ENCODE measurements around the gene SPEF1. TPM values are rescaled to one million over a fixed set of nuclear protein-coding genes. Genes with fewer than 3 reads are reported as not detected.
A peak's percentile ranks its signal among the peaks of the same experiment; 100 is the strongest.

Gene SPEF1
- total RNA-seq, 1 donor from 2014 or later = under 0.01 TPM

DNA sequence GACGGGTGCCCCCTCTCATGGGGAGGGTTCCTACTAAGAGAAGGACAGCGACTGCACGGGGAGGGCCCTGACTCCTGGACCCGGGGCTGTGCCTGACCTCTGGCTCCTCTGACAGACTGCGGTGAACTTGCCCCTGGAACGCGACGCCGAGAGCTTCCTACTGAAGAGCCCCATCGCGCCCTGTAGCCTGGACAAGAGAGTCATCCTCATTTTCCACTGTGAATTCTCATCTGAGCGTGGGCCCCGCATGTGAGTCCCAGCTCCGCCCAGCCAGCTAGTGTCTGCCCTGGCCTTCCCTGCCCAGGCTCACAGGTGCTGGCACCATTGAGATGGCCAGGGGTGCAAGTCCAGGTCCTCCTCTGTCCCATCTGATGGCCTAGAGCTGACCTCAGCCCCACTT, 22.0 kb upstream of the SPEF1 start:
- TF ChIP-seq, protein P1, sequence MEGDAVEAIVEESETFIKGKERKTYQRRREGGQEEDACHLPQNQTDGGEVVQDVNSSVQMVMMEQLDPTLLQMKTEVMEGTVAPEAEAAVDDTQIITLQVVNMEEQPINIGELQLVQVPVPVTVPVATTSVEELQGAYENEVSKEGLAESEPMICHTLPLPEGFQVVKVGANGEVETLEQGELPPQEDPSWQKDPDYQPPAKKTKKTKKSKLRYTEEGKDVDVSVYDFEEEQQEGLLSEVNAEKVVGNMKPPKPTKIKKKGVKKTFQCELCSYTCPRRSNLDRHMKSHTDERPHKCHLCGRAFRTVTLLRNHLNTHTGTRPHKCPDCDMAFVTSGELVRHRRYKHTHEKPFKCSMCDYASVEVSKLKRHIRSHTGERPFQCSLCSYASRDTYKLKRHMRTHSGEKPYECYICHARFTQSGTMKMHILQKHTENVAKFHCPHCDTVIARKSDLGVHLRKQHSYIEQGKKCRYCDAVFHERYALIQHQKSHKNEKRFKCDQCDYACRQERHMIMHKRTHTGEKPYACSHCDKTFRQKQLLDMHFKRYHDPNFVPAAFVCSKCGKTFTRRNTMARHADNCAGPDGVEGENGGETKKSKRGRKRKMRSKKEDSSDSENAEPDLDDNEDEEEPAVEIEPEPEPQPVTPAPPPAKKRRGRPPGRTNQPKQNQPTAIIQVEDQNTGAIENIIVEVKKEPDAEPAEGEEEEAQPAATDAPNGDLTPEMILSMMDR (IDR thresholded peaks at IDR 0.05; ENCODE audit: insufficient read depth, low read length, severe bottlenecking) = no peak
- no peak for FAIRE-seq
- no peak for DNase-seq (ENCODE audit: low read depth)
- Histone ChIP-seq H3K36me3 (ENCODE audit: control insufficient read depth, insufficient read depth, low read length) (peaks cover 21% of the 10 kb centered on the region), H3K4me3 (ENCODE audit: low read depth, low read length) (no peak overlapping the region), H3K27me3 (ENCODE audit: control insufficient read depth, insufficient read depth, low read length) (no peaks in the 10 kb centered on the region)

DNA sequence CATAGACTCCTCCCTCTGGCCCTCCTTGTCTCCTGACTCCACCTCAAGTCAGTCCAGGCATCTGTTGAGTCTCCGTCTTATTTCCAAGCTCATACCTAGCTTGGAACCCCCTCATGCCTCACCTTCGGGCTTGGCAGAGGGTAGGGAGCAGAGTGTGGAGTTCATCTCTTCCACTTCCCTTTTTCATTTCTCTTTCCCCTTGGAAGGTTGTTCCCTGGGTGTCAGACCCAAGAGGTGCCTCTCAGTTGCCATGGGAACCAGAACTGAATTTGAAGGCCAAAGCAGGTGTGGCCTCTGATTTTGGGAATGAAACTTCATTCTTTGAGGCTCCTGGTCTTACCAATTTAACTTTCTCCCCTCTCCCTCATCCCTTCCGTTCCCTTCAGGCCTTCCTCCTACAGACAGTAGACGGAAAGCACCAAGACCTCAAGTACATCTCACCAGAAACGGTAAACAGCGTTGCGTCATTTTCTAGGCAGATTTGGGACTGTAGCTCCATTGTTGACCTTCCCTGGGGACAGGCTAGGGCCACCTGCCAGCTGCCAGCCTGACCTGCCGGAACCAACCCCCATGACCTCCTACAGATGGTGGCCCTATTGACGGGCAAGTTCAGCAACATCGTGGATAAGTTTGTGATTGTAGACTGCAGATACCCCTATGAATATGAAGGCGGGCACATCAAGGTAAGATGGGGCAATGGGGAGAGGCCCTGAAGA, 21.4 kb upstream of the SPEF1 start:
- peaks cover 21% of the 10 kb centered on the region for H3K36me3 ChIP-seq (ENCODE audit: control insufficient read depth, insufficient read depth, low read length)
- H3K27me3 ChIP-seq (ENCODE audit: control insufficient read depth, insufficient read depth, low read length) = no peaks in the 10 kb centered on the region
- TF ChIP-seq, protein P1 (IDR thresholded peaks at IDR 0.05; ENCODE audit: insufficient read depth, low read length, severe bottlenecking) = no peak
- FAIRE-seq = peak; percentile 23
- H3K4me3 ChIP-seq (ENCODE audit: low read depth, low read length) = no peak overlapping the region
- DNase-seq (ENCODE audit: low read depth) = no peak

DNA sequence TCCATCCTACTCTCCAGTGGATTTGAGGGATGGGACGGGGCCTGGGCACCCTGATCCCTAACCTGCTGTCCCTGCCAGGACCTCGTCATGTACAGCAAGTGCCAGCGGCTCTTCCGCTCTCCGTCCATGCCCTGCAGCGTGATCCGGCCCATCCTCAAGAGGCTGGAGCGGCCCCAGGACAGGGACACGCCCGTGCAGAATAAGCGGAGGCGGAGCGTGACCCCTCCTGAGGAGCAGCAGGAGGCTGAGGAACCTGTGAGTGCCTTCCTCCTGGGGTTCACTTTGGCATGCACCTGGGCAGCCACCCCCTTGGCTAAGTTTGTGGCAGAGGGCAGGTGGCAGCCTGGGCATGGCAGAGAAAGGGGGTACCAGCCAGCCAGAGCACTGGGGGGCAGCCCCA, 20.6 kb upstream of the SPEF1 start:
- H3K4me3 ChIP-seq (ENCODE audit: low read depth, low read length) = no peak overlapping the region
- no peaks in the 10 kb centered on the region for H3K27me3 ChIP-seq (ENCODE audit: control insufficient read depth, insufficient read depth, low read length)
- TF ChIP-seq, protein P1 (IDR thresholded peaks at IDR 0.05; ENCODE audit: insufficient read depth, low read length, severe bottlenecking) = no peak
- H3K36me3 ChIP-seq (ENCODE audit: control insufficient read depth, insufficient read depth, low read length) = peaks cover 21% of the 10 kb centered on the region
- no peak for DNase-seq (ENCODE audit: low read depth)
- FAIRE-seq = no peak

DNA sequence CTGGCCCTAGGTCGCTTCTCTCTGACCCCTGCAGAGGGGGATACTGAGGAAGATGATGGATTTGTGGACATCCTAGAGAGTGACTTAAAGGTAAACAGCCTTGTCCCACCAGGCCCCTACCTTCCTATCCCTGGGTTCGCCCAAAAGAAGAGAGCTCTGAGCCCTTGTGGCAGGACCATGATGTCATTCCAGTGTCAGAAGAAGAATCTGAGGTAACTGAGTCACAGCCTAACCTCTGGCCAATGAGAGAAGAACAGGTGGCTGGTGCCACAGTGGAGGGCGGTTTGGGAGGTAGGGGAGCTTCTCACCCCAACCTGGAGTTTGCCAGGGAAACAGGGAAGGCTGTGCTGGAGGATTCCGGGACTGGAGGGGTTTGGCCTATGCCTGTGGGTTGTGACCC, 20.1 kb upstream of the SPEF1 start:
- peaks cover 21% of the 10 kb centered on the region for H3K36me3 ChIP-seq (ENCODE audit: control insufficient read depth, insufficient read depth, low read length)
- FAIRE-seq (no peak), DNase-seq (ENCODE audit: low read depth) (no peak)
- H3K27me3 ChIP-seq (ENCODE audit: control insufficient read depth, insufficient read depth, low read length) = no peaks in the 10 kb centered on the region
- TF ChIP-seq, protein P1 (IDR thresholded peaks at IDR 0.05; ENCODE audit: insufficient read depth, low read length, severe bottlenecking) = no peak
- no peak overlapping the region for H3K4me3 ChIP-seq (ENCODE audit: low read depth, low read length)

DNA sequence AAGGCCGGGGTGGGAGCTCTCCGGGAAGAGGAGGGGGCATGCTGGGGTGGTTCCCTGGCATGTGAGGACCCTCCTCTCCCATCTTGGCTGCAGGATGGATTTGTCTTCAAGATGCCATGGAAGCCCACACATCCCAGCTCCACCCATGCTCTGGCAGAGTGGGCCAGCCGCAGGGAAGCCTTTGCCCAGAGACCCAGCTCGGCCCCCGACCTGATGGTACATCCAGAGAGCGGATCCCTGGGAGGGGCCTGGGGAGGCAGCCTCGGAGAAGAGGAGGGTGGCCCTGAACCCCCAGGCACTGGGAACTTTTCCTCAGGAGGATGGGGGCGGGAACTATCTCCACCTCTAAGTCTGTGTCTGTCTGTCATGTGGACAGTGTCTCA, 19.6 kb upstream of the SPEF1 start:
- TF ChIP-seq, protein P1 (IDR thresholded peaks at IDR 0.05; ENCODE audit: insufficient read depth, low read length, severe bottlenecking) = no peak
- peaks cover 21% of the 10 kb centered on the region for H3K36me3 ChIP-seq (ENCODE audit: control insufficient read depth, insufficient read depth, low read length)
- no peaks in the 10 kb centered on the region for H3K27me3 ChIP-seq (ENCODE audit: control insufficient read depth, insufficient read depth, low read length)
- FAIRE-seq = no peak
- no peak overlapping the region for H3K4me3 ChIP-seq (ENCODE audit: low read depth, low read length)
- DNase-seq (ENCODE audit: low read depth) = no peak
